Suprapubic skin (tissue), 3 donors: Measurements from ENCODE around the gene CAPN14.

Experiments used
- POLR2A ChIP-seq, 2 donors: fragments of 450-650 bp; IDR thresholded peaks; one replicate each; pipeline ENCODE4 v1.6.1; 2017; ENCODE audit warnings: antibody characterized with exemption in 2 of 2, mild to moderate bottlenecking in 2 of 2, moderate library complexity in 2 of 2
- TF ChIP-seq, protein P1 (sequence below), 2 donors: fragments of 200-600 bp in 1 of 2; fragments of 450-650 bp in 1 of 2; sonication (generic) in 1 of 2; IDR thresholded peaks; one replicate each; pipeline ENCODE4 v1.5.1; 2016 to 2019; ENCODE audit warnings: antibody characterized with exemption in 2 of 2, mild to moderate bottlenecking in 1 of 2, moderate library complexity in 1 of 2

DNA sequence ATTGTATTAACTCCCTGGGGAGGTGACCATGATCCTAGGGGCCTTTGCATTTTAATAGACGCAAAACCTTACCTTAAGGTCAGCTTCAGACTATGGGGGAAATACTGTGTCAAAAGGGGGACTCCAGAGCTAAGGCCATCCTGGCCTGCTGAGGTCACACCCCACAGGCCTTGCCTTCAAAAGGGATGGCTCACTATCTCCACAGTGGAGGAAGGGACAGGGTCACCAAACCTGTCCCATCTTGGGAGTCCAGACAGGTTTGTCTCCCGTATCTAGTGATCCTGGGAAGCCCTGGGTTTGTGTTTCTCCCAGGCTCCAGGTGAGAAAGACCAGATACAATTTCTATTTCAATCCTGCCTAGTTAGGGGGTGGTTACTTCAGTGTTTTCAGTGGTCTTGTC, 24.9 kb downstream of the CAPN14 start:
- TF ChIP-seq, protein P1, sequence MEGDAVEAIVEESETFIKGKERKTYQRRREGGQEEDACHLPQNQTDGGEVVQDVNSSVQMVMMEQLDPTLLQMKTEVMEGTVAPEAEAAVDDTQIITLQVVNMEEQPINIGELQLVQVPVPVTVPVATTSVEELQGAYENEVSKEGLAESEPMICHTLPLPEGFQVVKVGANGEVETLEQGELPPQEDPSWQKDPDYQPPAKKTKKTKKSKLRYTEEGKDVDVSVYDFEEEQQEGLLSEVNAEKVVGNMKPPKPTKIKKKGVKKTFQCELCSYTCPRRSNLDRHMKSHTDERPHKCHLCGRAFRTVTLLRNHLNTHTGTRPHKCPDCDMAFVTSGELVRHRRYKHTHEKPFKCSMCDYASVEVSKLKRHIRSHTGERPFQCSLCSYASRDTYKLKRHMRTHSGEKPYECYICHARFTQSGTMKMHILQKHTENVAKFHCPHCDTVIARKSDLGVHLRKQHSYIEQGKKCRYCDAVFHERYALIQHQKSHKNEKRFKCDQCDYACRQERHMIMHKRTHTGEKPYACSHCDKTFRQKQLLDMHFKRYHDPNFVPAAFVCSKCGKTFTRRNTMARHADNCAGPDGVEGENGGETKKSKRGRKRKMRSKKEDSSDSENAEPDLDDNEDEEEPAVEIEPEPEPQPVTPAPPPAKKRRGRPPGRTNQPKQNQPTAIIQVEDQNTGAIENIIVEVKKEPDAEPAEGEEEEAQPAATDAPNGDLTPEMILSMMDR (IDR thresholded peaks at IDR 0.05): no peak
- TF ChIP-seq POLR2A (IDR thresholded peaks at IDR 0.05): no peak
